Breast epithelium (tissue), 4 donors: Measurements from ENCODE around the gene SCN5A. TPM values are rescaled to one million over a fixed set of nuclear protein-coding genes. Genes with fewer than 3 reads are reported as not detected.

Experiments used
- DNase-seq, 2 donors: peaks; one replicate each; pipeline ENCODE4 v3.0.0-alpha.2; 2019; ENCODE audit warnings: low spot score in 2 of 2
- H3K27ac ChIP-seq, 2 donors: fragments of 200-600 bp; sonication (generic) in 1 of 2; one replicate each; pipeline ENCODE4 v1.5.1; 2016 to 2019; ENCODE audit warnings: mild to moderate bottlenecking in 1 of 2
- H3K27me3 ChIP-seq, 2 donors: fragments of 200-600 bp; sonication (generic) in 1 of 2; one replicate each; pipeline versions ENCODE4 v1.5.1 to v1.6.0; 2017 to 2019; ENCODE audit warnings: control low read depth in 1 of 2, mild to moderate bottlenecking in 1 of 2
- H3K36me3 ChIP-seq: fragments of 200-600 bp; one replicate; pipeline ENCODE4 v1.5.1; 2019
- H3K4me1 ChIP-seq, 2 donors: fragments of 200-600 bp; sonication (generic); one replicate each; pipeline ENCODE4 v1.5.1; 2016 to 2019; ENCODE audit warnings: control low read depth in 1 of 2
- H3K4me3 ChIP-seq, 3 donors: fragments of 200-600 bp; sonication (generic); 1 replicate in 2 of 3; 2 replicates in 1 of 3; pipeline ENCODE4 v1.5.1; 2016 to 2019; ENCODE audit warnings: mild to moderate bottlenecking in 3 of 3, moderate library complexity in 2 of 3
- H3K9me3 ChIP-seq, 2 donors: fragments of 200-600 bp; sonication (generic) in 1 of 2; one replicate each; pipeline ENCODE4 v1.5.1; 2016 to 2019; ENCODE audit warnings: control low read depth in 1 of 2
- POLR2A ChIP-seq: fragments of 450-650 bp; IDR thresholded peaks from one replicate; pipeline ENCODE4 v1.6.1; 2016; ENCODE audit warnings: antibody characterized with exemption, mild to moderate bottlenecking, moderate library complexity
- POLR2AphosphoS5 ChIP-seq, 3 donors: sonication (generic); formaldehyde crosslinking; IDR thresholded peaks; one replicate each; pipeline ENCODE4 v1.6.1; 2017; ENCODE audit warnings: antibody characterized with exemption in 3 of 3
- intact Hi-C: fragments of 100-400 bp; cut with DNase I; formaldehyde crosslinking; loops from one replicate; pipeline ENCODE4 v1.15.1; 2023; ENCODE audit warnings: low total_unique reads
- total RNA-seq, 3 donors: library from RNA; depleted of rRNA; stranded (reverse); fragments of >200 nt; gene quantifications; one replicate each; pipeline ENCODE4 v1.1.0, GENCODE V29; 2016
- TF ChIP-seq, protein P1 (sequence below), 3 donors: fragments of 450-650 bp; IDR thresholded peaks; one replicate each; pipeline ENCODE4 v1.5.1; 2016 to 2017; ENCODE audit warnings: antibody characterized with exemption in 3 of 3, mild to moderate bottlenecking in 3 of 3, moderate library complexity in 3 of 3

The SCN5A gene
- total RNA-seq, 3 donors from 2014 or later, result under 0.01 to 0.33 (median 0.29) TPM

DNA sequence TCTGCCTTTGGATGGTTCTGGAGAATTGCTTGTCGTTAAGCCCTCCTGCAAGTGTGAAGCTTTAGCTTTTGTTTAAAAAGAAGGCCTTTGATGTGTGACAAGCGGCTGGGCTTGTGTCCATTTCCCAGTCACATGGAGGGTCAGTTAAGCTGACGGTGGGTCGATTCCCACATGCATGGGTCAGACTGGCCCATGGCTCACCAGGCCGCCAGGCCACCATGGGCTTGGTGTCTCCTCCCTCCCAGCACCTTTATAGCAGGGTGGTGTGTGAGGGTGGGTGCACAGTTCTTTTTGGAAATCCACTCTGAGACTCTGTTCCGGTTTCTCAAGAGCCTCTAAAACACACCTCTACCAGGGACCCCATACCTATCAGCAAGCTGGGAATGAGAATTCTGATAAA, 67.2 kb downstream of the SCN5A start:
- Histone ChIP-seq H3K36me3 (no peaks in the 10 kb centered on the region), H3K9me3 (no peaks in the 10 kb centered on the region), H3K27me3 (no peaks in the 10 kb centered on the region), H3K27ac (no peak overlapping the region), H3K4me1 (no peaks in the 10 kb centered on the region), H3K4me3 (no peak overlapping the region)
- intact Hi-C loops, result no loop called here
- DNase-seq, result no peak
- TF ChIP-seq POLR2AphosphoS5 (IDR thresholded peaks at IDR 0.05), result no peak
- TF ChIP-seq, protein P1, sequence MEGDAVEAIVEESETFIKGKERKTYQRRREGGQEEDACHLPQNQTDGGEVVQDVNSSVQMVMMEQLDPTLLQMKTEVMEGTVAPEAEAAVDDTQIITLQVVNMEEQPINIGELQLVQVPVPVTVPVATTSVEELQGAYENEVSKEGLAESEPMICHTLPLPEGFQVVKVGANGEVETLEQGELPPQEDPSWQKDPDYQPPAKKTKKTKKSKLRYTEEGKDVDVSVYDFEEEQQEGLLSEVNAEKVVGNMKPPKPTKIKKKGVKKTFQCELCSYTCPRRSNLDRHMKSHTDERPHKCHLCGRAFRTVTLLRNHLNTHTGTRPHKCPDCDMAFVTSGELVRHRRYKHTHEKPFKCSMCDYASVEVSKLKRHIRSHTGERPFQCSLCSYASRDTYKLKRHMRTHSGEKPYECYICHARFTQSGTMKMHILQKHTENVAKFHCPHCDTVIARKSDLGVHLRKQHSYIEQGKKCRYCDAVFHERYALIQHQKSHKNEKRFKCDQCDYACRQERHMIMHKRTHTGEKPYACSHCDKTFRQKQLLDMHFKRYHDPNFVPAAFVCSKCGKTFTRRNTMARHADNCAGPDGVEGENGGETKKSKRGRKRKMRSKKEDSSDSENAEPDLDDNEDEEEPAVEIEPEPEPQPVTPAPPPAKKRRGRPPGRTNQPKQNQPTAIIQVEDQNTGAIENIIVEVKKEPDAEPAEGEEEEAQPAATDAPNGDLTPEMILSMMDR (IDR thresholded peaks at IDR 0.05), result no peak
- TF ChIP-seq POLR2A, result no peak

DNA sequence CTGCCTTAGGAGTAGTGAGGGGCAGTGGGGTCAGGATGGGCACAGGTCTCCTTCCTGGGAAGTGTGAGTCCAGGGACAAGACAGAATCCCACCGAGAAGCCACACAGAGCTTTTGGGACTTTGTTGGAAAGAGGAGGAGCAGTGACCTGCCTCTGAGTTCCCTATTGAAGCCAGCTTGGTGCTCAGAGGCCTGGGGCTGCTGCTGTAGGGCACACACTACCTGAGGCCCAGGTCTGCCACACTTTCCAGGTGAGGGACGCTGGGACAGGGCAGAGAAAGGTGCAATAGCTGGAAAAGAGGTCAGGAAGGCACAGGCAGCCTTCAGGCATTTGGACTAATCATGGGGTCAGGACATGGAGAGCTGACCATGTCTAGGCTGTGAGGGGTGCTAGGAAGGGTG, 67.7 kb downstream of the SCN5A start:
- no peaks in the 10 kb centered on the region for H3K4me1 ChIP-seq
- intact Hi-C loops, result no loop called here

DNA sequence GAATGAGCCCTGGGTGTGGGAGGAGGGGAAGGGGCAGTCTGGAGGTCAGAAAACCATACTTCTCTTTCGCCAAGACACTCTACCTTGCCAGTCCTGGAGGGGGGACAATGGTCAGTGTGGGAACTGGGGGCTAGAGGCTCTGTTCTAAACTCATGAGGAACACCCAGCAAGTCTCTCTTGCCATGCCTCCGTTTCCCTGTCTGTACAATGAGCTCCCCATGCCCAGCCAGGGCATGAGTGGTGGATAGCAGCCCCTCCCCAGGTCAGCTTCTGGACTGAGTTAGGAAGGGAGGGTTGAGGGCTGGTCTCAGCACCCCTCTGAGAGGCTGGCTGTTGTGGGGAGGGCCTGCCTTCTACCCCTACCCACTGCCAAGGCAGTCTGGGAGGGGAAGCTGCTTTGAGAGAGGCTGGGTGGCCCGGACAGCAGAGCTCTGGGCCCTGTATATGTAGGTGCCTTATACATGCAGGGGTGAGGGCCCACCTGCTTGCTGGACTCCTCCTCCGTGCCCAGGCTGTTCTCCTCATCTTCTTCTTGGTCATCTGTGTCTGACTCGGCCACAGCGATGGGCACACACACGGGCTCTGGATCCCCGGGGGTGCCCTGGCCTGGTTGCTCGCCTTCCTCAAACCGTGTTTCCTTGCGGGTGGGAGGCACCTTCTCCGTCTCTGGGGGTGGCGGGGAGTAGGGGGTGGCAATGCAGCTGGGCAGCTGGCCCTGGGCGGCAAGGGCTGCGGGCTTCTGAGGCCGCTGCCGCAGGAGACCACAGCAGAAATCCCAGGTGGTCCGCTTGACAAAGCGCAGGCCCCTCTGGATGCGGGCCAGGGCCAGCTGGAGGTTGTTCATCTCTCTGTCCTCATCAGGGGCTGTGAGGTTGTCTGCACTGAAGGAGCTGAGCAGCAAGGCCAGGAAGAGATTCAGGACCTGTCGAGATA, 68.8 kb downstream of the SCN5A start:
- DNase-seq, result no peak
- intact Hi-C loops, result no loop called here
- H3K27ac ChIP-seq, result no peak overlapping the region

More for the DNA sequence above, 67.7 kb downstream of the SCN5A start:
- TF ChIP-seq, protein P1 (IDR thresholded peaks at IDR 0.05), result no peak
- TF ChIP-seq POLR2AphosphoS5 (IDR thresholded peaks at IDR 0.05), result no peak
- no peak for TF ChIP-seq POLR2A
- no peaks in the 10 kb centered on the region for H3K36me3 ChIP-seq
- DNase-seq, result no peak
- H3K4me3 ChIP-seq, result no peak overlapping the region
- H3K27ac ChIP-seq, result no peak overlapping the region
- H3K27me3 ChIP-seq, result no peaks in the 10 kb centered on the region
- H3K9me3 ChIP-seq, result no peaks in the 10 kb centered on the region

DNA sequence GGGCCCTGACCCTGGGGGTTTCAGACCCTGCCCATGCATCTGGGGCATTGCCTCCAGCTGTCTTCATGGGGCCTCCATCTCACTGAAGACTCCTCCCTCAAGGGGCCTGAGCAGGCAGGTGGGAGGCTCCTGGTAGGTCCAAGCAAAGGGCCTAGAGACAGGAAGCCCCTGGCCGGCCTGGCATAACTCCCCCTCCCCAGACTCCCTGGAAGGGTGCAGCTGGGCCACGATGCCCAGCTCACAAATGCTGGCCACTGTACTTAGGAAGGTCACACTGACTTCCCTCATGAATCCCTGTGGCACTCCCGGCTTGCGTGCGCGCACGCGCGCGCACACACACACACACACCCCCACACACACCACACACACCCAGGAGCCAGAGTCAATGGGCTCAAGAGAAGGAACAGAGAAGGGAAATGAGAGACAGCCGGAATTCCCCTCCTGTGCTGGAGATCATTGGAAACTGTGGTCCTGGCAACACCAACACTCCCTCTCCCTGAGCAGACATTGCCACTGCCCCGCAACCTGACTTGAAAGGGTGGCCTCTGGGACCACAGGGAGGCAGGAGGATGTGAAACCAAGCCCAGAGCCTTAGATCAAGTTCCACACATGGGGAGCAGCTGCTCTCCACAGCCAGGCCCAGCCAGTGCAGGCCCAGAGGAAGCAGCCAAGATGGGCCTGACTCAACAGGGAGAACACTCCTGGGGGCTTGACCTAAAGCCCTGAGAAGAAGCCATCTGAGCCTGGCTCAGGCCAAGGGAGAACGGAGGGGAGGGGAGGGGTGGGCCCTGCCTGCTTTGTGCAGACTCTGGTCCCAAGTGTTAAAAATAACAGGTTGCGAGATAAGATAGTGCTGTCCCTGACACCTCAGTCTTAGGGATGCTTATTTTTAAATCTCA, 69.7 kb downstream of the SCN5A start:
- no peak for DNase-seq
- Histone ChIP-seq H3K4me3 (no peak overlapping the region), H3K36me3 (no peaks in the 10 kb centered on the region), H3K9me3 (no peaks in the 10 kb centered on the region), H3K27me3 (no peaks in the 10 kb centered on the region), H3K4me1 (no peaks in the 10 kb centered on the region), H3K27ac (no peak overlapping the region)
- intact Hi-C loops, result no loop called here
- no peak for TF ChIP-seq POLR2A
- TF ChIP-seq, protein P1 (IDR thresholded peaks at IDR 0.05), result no peak
- TF ChIP-seq POLR2AphosphoS5 (IDR thresholded peaks at IDR 0.05), result no peak

More for the DNA sequence above, 68.8 kb downstream of the SCN5A start:
- H3K4me3 ChIP-seq, result no peak overlapping the region
- TF ChIP-seq, protein P1 (IDR thresholded peaks at IDR 0.05), result no peak
- no peak for TF ChIP-seq POLR2AphosphoS5 (IDR thresholded peaks at IDR 0.05)
- TF ChIP-seq POLR2A, result no peak
- H3K36me3 ChIP-seq, result no peaks in the 10 kb centered on the region
- no peaks in the 10 kb centered on the region for H3K4me1 ChIP-seq
- no peaks in the 10 kb centered on the region for H3K9me3 ChIP-seq
- no peaks in the 10 kb centered on the region for H3K27me3 ChIP-seq
